GM12878 (cell line): ENCODE measurements around the gene C12orf43. TPM values are rescaled to one million over a fixed set of nuclear protein-coding genes. Genes with fewer than 3 reads are reported as not detected.

ENCODE experiments used
- ATAC-seq: fragments of 200-7000 bp; cut with Tn5 transposase; 3 replicates; pipeline ENCODE4 v1.9.1; 2020; ENCODE audit warnings: mild to moderate bottlenecking, moderate library complexity
- Bru-seq: library from RNA; stranded (reverse); fragments of 400-500 nt; gene quantifications from one replicate; lab custom pipeline; 2021; lab: Mats Ljungman, UMichigan
- BruChase-seq, 2 experiments: library from RNA; stranded (reverse); fragments of 400-500 nt; gene quantifications; one replicate each; lab custom pipeline; 2021; lab: Mats Ljungman, UMichigan
- BruUV-seq: library from RNA; stranded (reverse); fragments of 400-500 nt; replicated peaks from 2 replicates; lab custom pipeline; 2021; lab: Mats Ljungman, UMichigan
- CTCF ChIA-PET: fragments of 300-600 bp; sonication (Branson Sonifier 250); formaldehyde crosslinking; extraction: SDS; loops from one replicate; lab custom pipeline; 2021; ENCODE audit warnings: inconsistent platforms; lab: Yijun Ruan, JAX
- POLR2A ChIA-PET: fragments of 350-600 bp; formaldehyde crosslinking; extraction: SDS; loops from one replicate; lab custom pipeline; 2021; ENCODE audit warnings: inconsistent platforms; lab: Charles Lee
- RAD21 ChIA-PET: fragments of 300-600 bp; sonication (Branson Sonifier 250); formaldehyde crosslinking; loops from one replicate; lab custom pipeline; 2023; ENCODE audit warnings: antibody characterized with exemption; ENCODE audit not compliant: unreplicated experiment; lab: Charles Lee
- SMC1A ChIA-PET: fragments of 300-600 bp; sonication (Branson Sonifier 250); formaldehyde crosslinking; loops from one replicate; lab custom pipeline; 2023; ENCODE audit not compliant: unreplicated experiment, uncharacterized antibody; lab: Charles Lee
- DNase-seq: peaks from one replicate; pipeline ENCODE4 v3.0.0-alpha.2; 2011; ENCODE audit warnings: low read depth, low spot score
- FAIRE-seq: peaks from 3 replicates; lab custom pipeline; 2011; peaks lifted over from hg19 to GRCh38; lab: Jason Lieb, UNC
- H2AFZ ChIP-seq: 2 replicates; pipeline ENCODE4 v1.6.0; 2011; ENCODE audit warnings: low read depth, low read length, control low read depth; ENCODE audit not compliant: control insufficient read depth
- H3K27ac ChIP-seq: 2 replicates; pipeline ENCODE4 v1.5.1; 2011; ENCODE audit warnings: control low read depth; ENCODE audit not compliant: control insufficient read depth, insufficient read depth
- H3K27me3 ChIP-seq, 2 experiments: replicated peaks in 1 of 2; 2 replicates each; pipeline versions ENCODE4 v1.6.0 to v1.6.1; 2011; ENCODE audit warnings: low read length in 1 of 2; ENCODE audit not compliant: control insufficient read depth in 2 of 2, insufficient read depth in 2 of 2
- H3K36me3 ChIP-seq, 2 experiments: 2 replicates each; pipeline ENCODE4 v1.5.1; 2011; ENCODE audit warnings: low read length in 1 of 2; ENCODE audit not compliant: control insufficient read depth in 2 of 2, insufficient read depth in 2 of 2
- H3K4me1 ChIP-seq: 2 replicates; pipeline ENCODE4 v1.6.1; 2011; ENCODE audit warnings: mild to moderate bottlenecking, low read length, moderate library complexity, mixed read lengths; ENCODE audit not compliant: control insufficient read depth, insufficient read depth
- H3K4me2 ChIP-seq: 2 replicates; pipeline ENCODE4 v1.6.0; 2011; ENCODE audit warnings: control low read depth; ENCODE audit not compliant: control insufficient read depth, insufficient read depth
- H3K4me3 ChIP-seq: fragments of 200-600 bp; sonication (generic); 2 replicates; pipeline ENCODE4 v1.5.1; 2016
- H3K79me2 ChIP-seq: 2 replicates; pipeline ENCODE4 v1.6.0; 2011; ENCODE audit warnings: low read length; ENCODE audit not compliant: control insufficient read depth, insufficient read depth
- H3K9ac ChIP-seq: 2 replicates; pipeline ENCODE4 v1.8.0; 2011; ENCODE audit warnings: low read length, control low read depth, mixed read lengths; ENCODE audit not compliant: control insufficient read depth, insufficient read depth
- H3K9me3 ChIP-seq: replicated peaks from 3 replicates; pipeline ENCODE4 v1.5.1; 2011; ENCODE audit warnings: mild to moderate bottlenecking, low read length; ENCODE audit not compliant: control insufficient read depth, insufficient read depth
- H4K20me1 ChIP-seq: 2 replicates; pipeline ENCODE4 v1.6.0; 2011; ENCODE audit not compliant: control insufficient read depth, insufficient read depth
- E2F8 ChIP-seq: fragments of 450-650 bp; IDR thresholded peaks from 2 replicates; pipeline ENCODE4 v1.6.1; 2018; ENCODE audit warnings: mild to moderate bottlenecking, low read depth, moderate library complexity; ENCODE audit not compliant: partially characterized antibody
- ESRRA ChIP-seq: IDR thresholded peaks from 2 replicates; pipeline ENCODE4 v1.6.1; 2012; ENCODE audit warnings: mild to moderate bottlenecking, low read length, improper control_type of control experiment
- FOXM1 ChIP-seq: IDR thresholded peaks from 2 replicates; pipeline ENCODE4 v1.6.1; 2012; ENCODE audit warnings: low read depth, mild to moderate bottlenecking, inconsistent platforms, low read length, moderate library complexity
- NFYB ChIP-seq: IDR thresholded peaks from 2 replicates; pipeline ENCODE4 v1.6.1; 2011; ENCODE audit warnings: low read depth, mild to moderate bottlenecking, low read length, improper control_type of control experiment, moderate library complexity; ENCODE audit not compliant: insufficient read depth
- SIX5 ChIP-seq: IDR thresholded peaks from 2 replicates; pipeline ENCODE4 v1.6.1; 2011; ENCODE audit warnings: mild to moderate bottlenecking, low read depth, low read length, moderate library complexity; ENCODE audit not compliant: severe bottlenecking
- SMAD1 ChIP-seq: fragments of 450-650 bp; IDR thresholded peaks from 2 replicates; pipeline ENCODE4 v1.6.1; 2018; ENCODE audit warnings: mild to moderate bottlenecking, low read depth; ENCODE audit not compliant: partially characterized antibody
- STAT3 ChIP-seq: IDR thresholded peaks from 2 replicates; pipeline ENCODE4 v1.6.1; 2011; ENCODE audit warnings: low read depth, low read length, improper control_type of control experiment
- WGBS: methylation state at CpG from one replicate; pipeline ENCODE4 v1.1.6; 2016; ENCODE audit warnings: low lambda C conversion rate; ENCODE audit not compliant: insufficient replicate concordance, insufficient coverage; ENCODE audit errors: missing lambda C conversion rate; 5-methylcytosine and 5-hydroxymethylcytosine counted together
- in situ Hi-C: fragments of 300-500 bp; cut with MboI; formaldehyde crosslinking; loops from 9 replicates; pipeline ENCODE4 v1.14.3; 2018; ENCODE audit warnings: mixed read lengths
- intact Hi-C: fragments of 100-400 bp; cut with micrococcal nuclease; formaldehyde crosslinking; loops from one replicate; pipeline ENCODE4 v1.14.2; 2022; ENCODE audit not compliant: unreplicated experiment
- long read RNA-seq, 2 experiments: library from polyadenylated mRNA; unstranded; transcript quantifications; one replicate each; pipeline ENCODE4 v2.0.0, GENCODE V29; 2019 to 2020
- polyA minus RNA-seq, 3 experiments: library from RNA; depleted of rRNA, polyadenylated mRNA; stranded (reverse); fragments of >200 nt; gene quantifications; 2 replicates each; pipeline ENCODE4 v1.2.3, GENCODE V29; 2011
- polyA plus RNA-seq, 11 experiments: library from polyadenylated mRNA; depleted of rRNA in 4 of 11; unstranded in 6 of 11; stranded (reverse) in 5 of 11; fragments of >200 nt; fragmentation: Nextera tagmentation in 4 of 11; fragmentation: Illumina TruSeq in 1 of 11; extraction: Ambion mirVana in 4 of 11; extraction: Trizol in 1 of 11; gene quantifications; 1 replicate in 1 of 11; 2 replicates in 10 of 11; pipeline versions ENCODE4 v1.2.1 to v1.2.3, GENCODE V29; 2011 to 2016; ENCODE audit warnings: inconsistent platforms in 2 of 11, missing spikeins in 2 of 11, low read depth in 1 of 11
- total RNA-seq, 4 experiments: library from RNA; depleted of rRNA in 3 of 4; stranded (reverse); fragments of >200 nt in 3 of 4; fragmentation: Illumina TruSeq in 1 of 4; extraction: Trizol in 1 of 4; gene quantifications; 2 replicates each; pipeline versions ENCODE4 v1.2.1 to v1.2.3, GENCODE V29; 2013 to 2021
- TF ChIP-seq, protein P1 (sequence below): fragments of 150-350 bp; IDR thresholded peaks from 2 replicates; pipeline ENCODE4 v1.6.1; 2014; ENCODE audit warnings: mild to moderate bottlenecking, low read depth, low read length
- TF ChIP-seq, protein P2 (sequence below): fragments of 450-650 bp; IDR thresholded peaks from 2 replicates; pipeline ENCODE4 v1.6.1; 2017; ENCODE audit warnings: mild to moderate bottlenecking

Gene C12orf43
- total RNA-seq (2013; cell fraction: nucleolus; rRNA removed): 16.6 and 17.9 TPM in 2 replicates
- total RNA-seq (2014; rRNA removed) (20.2 and 20.9 TPM in 2 replicates), total RNA-seq (2014; rRNA removed; fragmentation: Illumina TruSeq; extraction: Trizol) (14.9 and 15.2 TPM in 2 replicates), total RNA-seq (2021) (21.8 and 24.9 TPM in 2 replicates), polyA plus RNA-seq (2011; rRNA removed) (10.0 and 14.0 TPM in 2 replicates), polyA plus RNA-seq (2014; fragmentation: Illumina TruSeq; extraction: Trizol) (15.2 and 22.4 TPM in 2 replicates), polyA plus RNA-seq (2014; fragmentation: Nextera tagmentation; extraction: Ambion mirVana) (10 to 100 TPM in 1 of 2 experiments, 1 to 10 TPM in 1; 7.5 to 10.2 TPM), polyA plus RNA-seq (2014; rRNA removed) (22.6 and 24.6 TPM in 2 replicates), polyA plus RNA-seq (2016; fragmentation: Nextera tagmentation; extraction: Ambion mirVana) (10 to 100 TPM; 30.3 to 30.8 TPM), polyA minus RNA-seq (2011; rRNA and poly(A)+ RNA removed) (5.4 and 10.1 TPM in 2 replicates), Bru-seq, nascent RNA (percentile 67 among the genes with signal in this experiment), BruChase-seq, experiment 1, labeled RNA remaining after a 6-hour chase (percentile 61 among the genes with signal in this experiment), BruChase-seq, experiment 2, labeled RNA remaining after a 2-hour chase (percentile 63 among the genes with signal in this experiment)
- 5.4 TPM for polyA plus RNA-seq (2011; ENCODE audit: low read depth)
- 15.4 and 22.4 TPM in 2 replicates for polyA plus RNA-seq (2011; cell fraction: cytosol; rRNA removed)
- 9.9 and 13.9 TPM in 2 replicates for polyA plus RNA-seq (2011; cell fraction: nucleus; rRNA removed)
- 10.2 and 11.2 TPM in 2 replicates for polyA plus RNA-seq (2012)
- polyA minus RNA-seq (2011; cell fraction: cytosol; rRNA and poly(A)+ RNA removed): 5.6 and 6.7 TPM in 2 replicates
- polyA minus RNA-seq (2011; cell fraction: nucleus; rRNA and poly(A)+ RNA removed): 2.8 and 8.3 TPM in 2 replicates
- long read RNA-seq, experiment 1, full-length matches to known transcripts: 7 of 32 reads
- long read RNA-seq, experiment 1, partial matches to known transcripts: 0 of 32 reads
- long read RNA-seq, experiment 1, other reads (novel, unspliced or antisense): 25 of 32 reads
- long read RNA-seq, experiment 2, full-length matches to known transcripts: 24 of 62 reads
- long read RNA-seq, experiment 2, partial matches to known transcripts: 0 of 62 reads
- long read RNA-seq, experiment 2, other reads (novel, unspliced or antisense): 38 of 62 reads

DNA sequence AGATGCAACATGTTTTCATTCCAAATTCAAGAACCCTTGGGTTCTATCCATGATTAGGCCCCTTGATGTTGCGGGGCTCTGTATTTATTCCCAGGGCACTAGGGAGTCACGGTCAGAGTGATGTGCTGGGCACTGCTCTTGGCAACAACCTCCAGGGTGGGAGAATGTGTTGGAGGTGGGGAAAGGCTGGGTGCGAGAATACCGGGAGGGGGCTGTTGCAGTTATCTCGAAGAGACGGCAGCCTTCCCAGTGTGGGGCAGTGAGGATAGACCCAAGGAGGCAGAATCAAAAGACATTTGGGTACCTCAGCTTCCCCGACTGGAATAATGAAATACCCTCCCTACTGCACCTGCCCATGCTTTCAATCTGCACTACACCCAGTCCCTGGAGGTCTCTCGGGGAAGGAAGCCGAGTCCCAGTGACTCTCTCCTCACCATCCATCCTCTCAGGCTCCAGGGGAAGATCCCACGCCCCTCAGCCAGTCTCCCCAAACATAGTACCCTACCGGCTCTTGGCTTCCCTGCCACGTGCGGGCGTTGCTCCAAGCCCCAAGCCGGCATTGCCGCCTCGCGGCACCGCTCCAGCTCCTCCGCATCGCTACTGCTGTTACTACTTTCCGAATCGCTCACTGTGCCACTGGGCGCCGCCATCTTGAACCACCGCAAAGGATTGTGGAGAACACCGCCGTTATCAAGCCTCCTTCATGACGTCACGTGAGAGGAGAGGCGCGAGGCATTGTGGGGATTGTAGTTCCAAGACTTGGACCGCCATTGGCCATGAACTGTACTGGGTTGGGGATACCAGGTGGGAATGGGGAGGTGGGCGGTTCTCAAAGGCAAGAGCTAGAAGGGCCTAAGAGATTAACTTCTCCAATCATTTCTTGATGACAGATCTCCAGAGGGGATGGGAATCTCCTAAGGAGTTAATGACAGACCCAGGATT lies at the start of gene C12orf43:
C12orf43 (minus strand) TSS at position 663 of the 942 bp plus-strand sequence; CDS start at position 650, 13 bp downstream.
- ChIA-PET RAD21 (interaction anchor here (1.4 to 1.6 kb wide), 2 partner anchors 44 kb away, joined by 4 to 7 read pairs; no protein-coding TSS in a partner anchor), SMC1A (interaction anchor here (1.1 kb wide), 2 partner anchors 170 to 435 kb away, joined by 3 read pairs; partner anchors contain the start of gene POP5), POLR2A (interaction anchor here (0.9 to 1.0 kb wide), 2 partner anchors 39 to 45 kb away, joined by 3 to 4 read pairs; no protein-coding TSS in a partner anchor), CTCF (interaction anchor here (0.6 to 2.2 kb wide), 5 partner anchors 36 to 434 kb away, joined by 3 to 8 read pairs (median 3); partner anchors contain the start of gene POP5)
- H3K4me3 ChIP-seq: peak within 1 kb of the TSS; percentile 84
- FAIRE-seq: peak; percentile 72
- peaks cover 12% of the 10 kb centered on the region for H3K79me2 ChIP-seq
- in situ Hi-C loops: no loop called here
- H3K27ac ChIP-seq: peak within 1 kb of the TSS; percentile 75
- peak; percentile 98 for ATAC-seq
- peak within 1 kb of the TSS; percentile 87 for H3K4me2 ChIP-seq
- DNase-seq: peak; percentile 77
- H2AFZ ChIP-seq: peak within 1 kb of the TSS; percentile 95
- intact Hi-C loops: no loop called here
- H3K9me3 ChIP-seq: no peaks in the 10 kb centered on the region
- peaks cover 0 to 3% of the 10 kb centered on the region in 2 experiments; a peak in 2 of 4 replicates for H3K36me3 ChIP-seq
- BruUV-seq: TSS peak; percentile 80
- H3K4me1 ChIP-seq: 0 out of 2 replicates have a peak, but pooled peaks cover 4% of the 10 kb centered on the region
- no peaks in the 10 kb centered on the region for H4K20me1 ChIP-seq
- H3K9ac ChIP-seq: peak within 1 kb of the TSS; percentile 90
- 2% methylated on average over 34 of the region's 34 CpGs for WGBS
- H3K27me3 ChIP-seq: no peaks in the 10 kb centered on the region
- TF ChIP-seq FOXM1 (no peak), SMAD1 (no peak), NFYB (no peak), SIX5 (peak; percentile 93), STAT3 (no peak), E2F8 (peak; percentile 55), ESRRA (peak; percentile 66; the same call in 1 of the 2 replicates)
- TF ChIP-seq, protein P1, sequence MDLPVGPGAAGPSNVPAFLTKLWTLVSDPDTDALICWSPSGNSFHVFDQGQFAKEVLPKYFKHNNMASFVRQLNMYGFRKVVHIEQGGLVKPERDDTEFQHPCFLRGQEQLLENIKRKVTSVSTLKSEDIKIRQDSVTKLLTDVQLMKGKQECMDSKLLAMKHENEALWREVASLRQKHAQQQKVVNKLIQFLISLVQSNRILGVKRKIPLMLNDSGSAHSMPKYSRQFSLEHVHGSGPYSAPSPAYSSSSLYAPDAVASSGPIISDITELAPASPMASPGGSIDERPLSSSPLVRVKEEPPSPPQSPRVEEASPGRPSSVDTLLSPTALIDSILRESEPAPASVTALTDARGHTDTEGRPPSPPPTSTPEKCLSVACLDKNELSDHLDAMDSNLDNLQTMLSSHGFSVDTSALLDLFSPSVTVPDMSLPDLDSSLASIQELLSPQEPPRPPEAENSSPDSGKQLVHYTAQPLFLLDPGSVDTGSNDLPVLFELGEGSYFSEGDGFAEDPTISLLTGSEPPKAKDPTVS: no peak
- TF ChIP-seq, protein P2, sequence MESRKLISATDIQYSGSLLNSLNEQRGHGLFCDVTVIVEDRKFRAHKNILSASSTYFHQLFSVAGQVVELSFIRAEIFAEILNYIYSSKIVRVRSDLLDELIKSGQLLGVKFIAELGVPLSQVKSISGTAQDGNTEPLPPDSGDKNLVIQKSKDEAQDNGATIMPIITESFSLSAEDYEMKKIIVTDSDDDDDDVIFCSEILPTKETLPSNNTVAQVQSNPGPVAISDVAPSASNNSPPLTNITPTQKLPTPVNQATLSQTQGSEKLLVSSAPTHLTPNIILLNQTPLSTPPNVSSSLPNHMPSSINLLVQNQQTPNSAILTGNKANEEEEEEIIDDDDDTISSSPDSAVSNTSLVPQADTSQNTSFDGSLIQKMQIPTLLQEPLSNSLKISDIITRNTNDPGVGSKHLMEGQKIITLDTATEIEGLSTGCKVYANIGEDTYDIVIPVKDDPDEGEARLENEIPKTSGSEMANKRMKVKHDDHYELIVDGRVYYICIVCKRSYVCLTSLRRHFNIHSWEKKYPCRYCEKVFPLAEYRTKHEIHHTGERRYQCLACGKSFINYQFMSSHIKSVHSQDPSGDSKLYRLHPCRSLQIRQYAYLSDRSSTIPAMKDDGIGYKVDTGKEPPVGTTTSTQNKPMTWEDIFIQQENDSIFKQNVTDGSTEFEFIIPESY: no peak
